ENCODE measurements around the gene WDR33. TPM values are rescaled to one million over a fixed set of nuclear protein-coding genes. Genes with fewer than 3 reads are reported as not detected.

The WDR33 gene
- total RNA-seq, 2 experiments from 2014 or later: 70.7 to 96.6 TPM

DNA sequence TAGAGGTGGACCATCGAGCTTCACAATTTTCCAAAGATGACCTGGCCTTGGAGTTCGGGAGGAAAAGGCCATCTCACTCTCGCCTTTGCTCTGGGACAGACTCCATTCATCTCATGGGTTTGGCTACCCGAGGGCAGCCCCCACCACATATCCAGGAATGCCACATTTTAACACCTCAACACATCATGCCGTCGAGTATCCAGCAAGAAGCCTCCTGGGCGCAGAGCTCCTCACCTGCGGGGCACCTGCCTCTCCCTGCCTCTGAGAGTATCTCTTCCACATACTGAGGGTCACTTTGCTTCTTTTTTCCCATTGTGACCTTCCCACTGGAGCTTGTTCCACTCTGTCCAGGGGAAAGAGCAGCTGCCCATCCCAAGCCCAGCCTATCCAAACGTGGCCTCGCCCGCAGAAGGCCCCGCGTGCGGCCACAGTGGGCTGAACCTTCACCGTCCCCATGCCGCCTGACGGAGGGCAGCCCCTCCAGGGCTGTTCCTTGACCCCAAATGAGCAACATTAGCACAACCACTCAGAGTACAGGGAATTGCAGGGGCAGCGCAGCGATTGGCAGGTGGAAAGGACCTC is 130.2 kb downstream of the WDR33 start:
- H3K4me2 ChIP-seq (ENCODE audit: low read length): no peak overlapping the region
- ChIA-PET CTCF (ENCODE audit: unreplicated experiment) (no interaction called here), POLR2A (interaction anchor here (0.6 kb wide), 1 partner anchor 264 kb away, joined by 4 read pairs; no protein-coding TSS in a partner anchor)
- no peaks in the 10 kb centered on the region for H3K9me3 ChIP-seq (ENCODE audit: low read length)
- DNase-seq (ENCODE audit: low spot score): no peak
- no peaks in the 10 kb centered on the region for H3K79me2 ChIP-seq (ENCODE audit: insufficient read depth, low read depth, low read length)
- no peaks in the 10 kb centered on the region for H3K4me1 ChIP-seq (ENCODE audit: insufficient read depth, low read length, poor library complexity, severe bottlenecking)
- H3K27ac ChIP-seq (ENCODE audit: low read depth, low read length, poor library complexity, severe bottlenecking): no peak overlapping the region
- H3K36me3 ChIP-seq (ENCODE audit: insufficient read depth, low read length): no peaks in the 10 kb centered on the region
- H3K4me3 ChIP-seq (ENCODE audit: low read depth, low read length, poor library complexity, severe bottlenecking): no peak overlapping the region
- BruUV-seq (replicated peaks): no TSS peak
- intact Hi-C loops (cut with micrococcal nuclease; ENCODE audit: unreplicated experiment): no loop called here
- H2AFZ ChIP-seq (ENCODE audit: low read length): no peak overlapping the region
- no peak for TF ChIP-seq EZH2phosphoT487 (IDR thresholded peaks at IDR 0.05; ENCODE audit: borderline replicate concordance, low read depth, low read length)
- TF ChIP-seq, protein P1, sequence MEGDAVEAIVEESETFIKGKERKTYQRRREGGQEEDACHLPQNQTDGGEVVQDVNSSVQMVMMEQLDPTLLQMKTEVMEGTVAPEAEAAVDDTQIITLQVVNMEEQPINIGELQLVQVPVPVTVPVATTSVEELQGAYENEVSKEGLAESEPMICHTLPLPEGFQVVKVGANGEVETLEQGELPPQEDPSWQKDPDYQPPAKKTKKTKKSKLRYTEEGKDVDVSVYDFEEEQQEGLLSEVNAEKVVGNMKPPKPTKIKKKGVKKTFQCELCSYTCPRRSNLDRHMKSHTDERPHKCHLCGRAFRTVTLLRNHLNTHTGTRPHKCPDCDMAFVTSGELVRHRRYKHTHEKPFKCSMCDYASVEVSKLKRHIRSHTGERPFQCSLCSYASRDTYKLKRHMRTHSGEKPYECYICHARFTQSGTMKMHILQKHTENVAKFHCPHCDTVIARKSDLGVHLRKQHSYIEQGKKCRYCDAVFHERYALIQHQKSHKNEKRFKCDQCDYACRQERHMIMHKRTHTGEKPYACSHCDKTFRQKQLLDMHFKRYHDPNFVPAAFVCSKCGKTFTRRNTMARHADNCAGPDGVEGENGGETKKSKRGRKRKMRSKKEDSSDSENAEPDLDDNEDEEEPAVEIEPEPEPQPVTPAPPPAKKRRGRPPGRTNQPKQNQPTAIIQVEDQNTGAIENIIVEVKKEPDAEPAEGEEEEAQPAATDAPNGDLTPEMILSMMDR (conservative IDR thresholded peaks at IDR 0.05; ENCODE audit: low read length): no peak
- no peaks in the 10 kb centered on the region for H3K9me2 ChIP-seq (ENCODE audit: insufficient read depth, low read length)
- H4K20me1 ChIP-seq (ENCODE audit: insufficient read depth, low read length): no peaks in the 10 kb centered on the region

DNA sequence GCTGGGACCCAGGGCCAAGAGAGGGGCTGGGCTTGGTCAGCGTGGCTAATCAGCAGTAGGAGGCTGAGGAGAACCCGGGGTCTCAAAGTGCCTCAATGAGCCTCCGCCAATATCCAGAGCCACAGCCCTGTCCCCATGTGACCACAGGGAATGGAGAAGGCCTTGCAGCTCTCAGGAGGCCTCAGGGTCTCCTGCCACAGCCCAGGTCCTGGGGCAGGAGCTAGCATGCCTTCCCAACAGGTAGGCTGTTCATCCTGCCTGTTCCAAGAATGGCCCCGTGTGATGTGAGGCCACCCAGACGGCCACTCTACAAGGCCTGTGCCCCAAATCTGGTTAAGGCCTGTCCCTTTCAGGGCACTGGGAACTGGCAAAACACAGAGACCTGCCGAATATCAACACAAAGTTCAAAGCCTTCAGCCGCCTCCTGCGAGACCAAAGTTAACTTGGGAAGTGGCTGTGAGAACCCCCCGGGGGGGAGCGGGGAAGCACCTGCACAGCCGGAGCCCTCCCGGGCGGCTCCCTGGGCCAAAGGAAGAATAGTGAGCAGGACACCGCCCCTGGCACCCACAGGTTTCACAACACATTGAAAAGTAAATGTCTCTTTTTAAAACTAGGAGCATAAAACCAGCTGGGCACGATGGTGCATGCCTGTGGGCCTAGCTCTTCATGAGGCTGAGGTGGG is 131.2 kb downstream of the WDR33 start:
- Histone ChIP-seq H3K9me2 (ENCODE audit: insufficient read depth, low read length) (no peaks in the 10 kb centered on the region), H3K79me2 (ENCODE audit: insufficient read depth, low read depth, low read length) (no peaks in the 10 kb centered on the region), H2AFZ (ENCODE audit: low read length) (no peak overlapping the region), H3K36me3 (ENCODE audit: insufficient read depth, low read length) (no peaks in the 10 kb centered on the region), H3K27ac (ENCODE audit: low read depth, low read length, poor library complexity, severe bottlenecking) (no peak overlapping the region), H3K4me2 (ENCODE audit: low read length) (no peak overlapping the region), H3K4me3 (ENCODE audit: low read depth, low read length, poor library complexity, severe bottlenecking) (no peak overlapping the region), H3K9me3 (ENCODE audit: low read length) (no peaks in the 10 kb centered on the region), H4K20me1 (ENCODE audit: insufficient read depth, low read length) (no peaks in the 10 kb centered on the region), H3K4me1 (ENCODE audit: insufficient read depth, low read length, poor library complexity, severe bottlenecking) (no peaks in the 10 kb centered on the region)
- DNase-seq (ENCODE audit: low spot score): no peak
- no peak for TF ChIP-seq EZH2phosphoT487 (IDR thresholded peaks at IDR 0.05; ENCODE audit: borderline replicate concordance, low read depth, low read length)
- TF ChIP-seq, protein P1 (conservative IDR thresholded peaks at IDR 0.05; ENCODE audit: low read length): no peak
- ChIA-PET CTCF (ENCODE audit: unreplicated experiment) (interaction anchor here (0.6 kb wide), 1 partner anchor 82 kb away, joined by 3 read pairs; no protein-coding TSS in a partner anchor), POLR2A (interaction anchor here (0.6 to 0.7 kb wide), 3 partner anchors 16 to 265 kb away, joined by 3 to 4 read pairs (median 4); no protein-coding TSS in a partner anchor)
- intact Hi-C loops (cut with micrococcal nuclease; ENCODE audit: unreplicated experiment): no loop called here
- no TSS peak for BruUV-seq (replicated peaks)

DNA sequence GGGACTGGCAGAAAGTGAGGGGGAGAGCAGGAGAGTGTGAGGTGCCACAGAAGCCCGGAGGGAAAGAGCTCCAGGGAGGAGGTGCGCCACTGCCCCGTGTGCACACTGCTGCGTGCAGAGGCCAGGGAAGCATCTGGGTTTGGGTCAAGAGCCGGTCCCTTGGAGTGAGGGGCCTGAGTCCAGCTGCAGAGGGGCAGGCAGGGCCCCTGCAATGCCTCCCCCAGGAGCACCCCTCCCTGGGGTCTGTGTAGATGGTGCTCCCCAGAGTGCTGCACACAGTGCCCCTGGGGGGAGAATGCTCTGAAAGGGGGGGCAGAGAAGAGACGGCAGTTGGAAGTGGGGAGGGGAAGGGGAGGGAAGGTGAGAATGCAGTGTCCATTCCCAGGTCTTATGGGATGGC is 132.0 kb downstream of the WDR33 start:
- ChIA-PET POLR2A (no interaction called here), CTCF (ENCODE audit: unreplicated experiment) (no interaction called here)
- H3K36me3 ChIP-seq (ENCODE audit: insufficient read depth, low read length): no peaks in the 10 kb centered on the region
- no peaks in the 10 kb centered on the region for H4K20me1 ChIP-seq (ENCODE audit: insufficient read depth, low read length)
- H3K4me3 ChIP-seq (ENCODE audit: low read depth, low read length, poor library complexity, severe bottlenecking): no peak overlapping the region
- H3K79me2 ChIP-seq (ENCODE audit: insufficient read depth, low read depth, low read length): no peaks in the 10 kb centered on the region
- no peaks in the 10 kb centered on the region for H3K9me3 ChIP-seq (ENCODE audit: low read length)
- H3K9me2 ChIP-seq (ENCODE audit: insufficient read depth, low read length): no peaks in the 10 kb centered on the region
- H3K27ac ChIP-seq (ENCODE audit: low read depth, low read length, poor library complexity, severe bottlenecking): no peak overlapping the region
- TF ChIP-seq, protein P1 (conservative IDR thresholded peaks at IDR 0.05; ENCODE audit: low read length): no peak
- no peak for TF ChIP-seq EZH2phosphoT487 (IDR thresholded peaks at IDR 0.05; ENCODE audit: borderline replicate concordance, low read depth, low read length)
- no peak overlapping the region for H3K4me2 ChIP-seq (ENCODE audit: low read length)
- DNase-seq (ENCODE audit: low spot score): no peak
- H3K4me1 ChIP-seq (ENCODE audit: insufficient read depth, low read length, poor library complexity, severe bottlenecking): no peaks in the 10 kb centered on the region
- intact Hi-C loops (cut with micrococcal nuclease; ENCODE audit: unreplicated experiment): no loop called here
- H2AFZ ChIP-seq (ENCODE audit: low read length): no peak overlapping the region
- no TSS peak for BruUV-seq (replicated peaks)

Measured in OCI-LY7 (cell line).